ENCODE measurements around the gene PIN1.
"Not testable (repeated sequence)": the region's sequence is repeated elsewhere in the genome, so short reads cannot be mapped to it uniquely, and the experiment has no call there.

The PIN1 gene

GRCh38 chr19:9818734-9819595 lies 16.2 kb upstream of the PIN1 start, which contains the start of gene FBXL12:
FBXL12 (minus strand) TSS chr19:9819079; CDS start chr19:9818813, 266 bp downstream.
- peak; percentile 100 for DNase-seq (ENCODE audit: low read depth in 1 of 2, low spot score in 1 of 2)

GRCh38 chr19:9819596-9819909 lies 15.6 kb upstream of the PIN1 start:
- no peak for DNase-seq (ENCODE audit: low read depth in 1 of 2, low spot score in 1 of 2)

GRCh38 chr19:9820034-9820433 lies 15.1 kb upstream of the PIN1 start:
- DNase-seq (ENCODE audit: low read depth in 1 of 2, low spot score in 1 of 2) = not testable (repeated sequence)

- DNase-seq (ENCODE audit: low read depth in 1 of 2, low spot score in 1 of 2) = no peak
Observed at GRCh38 chr19:9823816-9824215, 11.3 kb upstream of the PIN1 start.

GRCh38 chr19:9827289-9828238 lies 7.6 kb upstream of the PIN1 start, which contains the start of gene UBL5:
UBL5 (plus strand) TSS chr19:9827918; CDS start chr19:9828338, 420 bp downstream.
- DNase-seq (ENCODE audit: low read depth in 1 of 2, low spot score in 1 of 2) = peak; percentile 76 to 84

GRCh38 chr19:9828551-9829063 lies 6.5 kb upstream of the PIN1 start:
- DNase-seq (ENCODE audit: low read depth in 1 of 2, low spot score in 1 of 2) = no peak

- no peak for DNase-seq (ENCODE audit: low read depth in 1 of 2, low spot score in 1 of 2)
Observed at GRCh38 chr19:9834307-9834725, 802 bp upstream of the PIN1 start.

- no peak for DNase-seq (ENCODE audit: low read depth in 1 of 2, low spot score in 1 of 2)
Observed at GRCh38 chr19:9835507-9835949, 410 bp downstream of the PIN1 start.

- no peak for DNase-seq (ENCODE audit: low read depth in 1 of 2, low spot score in 1 of 2)
Observed at GRCh38 chr19:9836021-9836420, 903 bp downstream of the PIN1 start.

GRCh38 chr19:9838324-9838723 lies 3.2 kb downstream of the PIN1 start:
- DNase-seq (ENCODE audit: low read depth in 1 of 2, low spot score in 1 of 2) = no peak

GRCh38 chr19:9839415-9839814 lies 4.3 kb downstream of the PIN1 start:
- DNase-seq (ENCODE audit: low read depth in 1 of 2, low spot score in 1 of 2) = no peak

- no peak for DNase-seq (ENCODE audit: low read depth in 1 of 2, low spot score in 1 of 2)
Observed at GRCh38 chr19:9842834-9843625, 7.9 kb downstream of the PIN1 start.

GRCh38 chr19:9843626-9844273 lies 8.6 kb downstream of the PIN1 start:
- DNase-seq (ENCODE audit: low read depth in 1 of 2, low spot score in 1 of 2) = not testable (repeated sequence)

- DNase-seq (ENCODE audit: low read depth in 1 of 2, low spot score in 1 of 2) = no peak
Observed at GRCh38 chr19:9847087-9847671, 12.1 kb downstream of the PIN1 start.

GRCh38 chr19:9848060-9848459 lies 12.9 kb downstream of the PIN1 start:
- no peak for DNase-seq (ENCODE audit: low read depth in 1 of 2, low spot score in 1 of 2)

- DNase-seq (ENCODE audit: low read depth in 1 of 2, low spot score in 1 of 2) = no peak
Observed at GRCh38 chr19:9848762-9849161, 13.6 kb downstream of the PIN1 start.

GRCh38 chr19:9849791-9850190 lies 14.7 kb downstream of the PIN1 start:
- no peak for DNase-seq (ENCODE audit: low read depth in 1 of 2, low spot score in 1 of 2)

GRCh38 chr19:9850235-9850959 lies 15.3 kb downstream of the PIN1 start:
- DNase-seq (ENCODE audit: low read depth in 1 of 2, low spot score in 1 of 2) = no peak

- DNase-seq (ENCODE audit: low read depth in 1 of 2, low spot score in 1 of 2) = no peak
Observed at GRCh38 chr19:9854282-9854846, 19.2 kb downstream of the PIN1 start.
